Measurements from ENCODE around the gene UNC45A. TPM values are rescaled to one million over a fixed set of nuclear protein-coding genes. Genes with fewer than 3 reads are reported as not detected.
"Not testable (repeated sequence)": the region's sequence is repeated elsewhere in the genome, so short reads cannot be mapped to it uniquely, and the experiment has no call there.

The UNC45A gene
- total RNA-seq, 1 donor from 2014 or later = 95.3 TPM

DNA sequence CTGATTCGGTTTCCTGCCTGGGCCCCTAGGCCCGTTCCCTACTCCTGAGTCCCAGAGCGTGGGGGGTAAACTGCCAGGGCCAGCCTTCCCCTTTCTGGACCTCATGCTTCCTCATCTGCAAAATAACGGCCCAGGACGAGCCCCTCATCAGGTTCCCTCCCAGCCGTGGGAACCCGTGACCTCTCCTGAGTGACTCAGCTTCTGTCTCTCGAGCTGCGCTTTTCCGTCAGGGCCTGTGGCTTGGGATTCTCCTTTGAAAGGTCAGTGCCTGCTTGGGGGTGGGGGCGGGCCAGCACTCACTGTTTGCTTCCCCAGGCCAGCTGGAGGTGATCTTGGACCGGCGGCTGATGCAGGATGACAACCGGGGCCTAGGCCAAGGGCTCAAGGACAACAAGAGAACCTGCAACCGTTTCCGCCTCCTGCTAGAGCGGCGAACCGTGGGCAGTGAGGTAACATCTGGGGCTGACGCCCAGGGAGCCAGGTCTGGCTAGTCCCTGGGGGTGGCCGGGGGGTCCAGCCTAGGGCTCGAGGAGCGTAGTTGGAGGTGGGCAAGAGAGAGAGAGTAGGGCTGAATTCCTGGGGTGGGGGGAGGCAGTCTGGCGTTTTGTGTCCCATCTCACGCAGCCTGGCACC, 19.2 kb upstream of the UNC45A start:
- no peak for DNase-seq (ENCODE audit: extremely low read depth, low read depth, low spot score)

DNA sequence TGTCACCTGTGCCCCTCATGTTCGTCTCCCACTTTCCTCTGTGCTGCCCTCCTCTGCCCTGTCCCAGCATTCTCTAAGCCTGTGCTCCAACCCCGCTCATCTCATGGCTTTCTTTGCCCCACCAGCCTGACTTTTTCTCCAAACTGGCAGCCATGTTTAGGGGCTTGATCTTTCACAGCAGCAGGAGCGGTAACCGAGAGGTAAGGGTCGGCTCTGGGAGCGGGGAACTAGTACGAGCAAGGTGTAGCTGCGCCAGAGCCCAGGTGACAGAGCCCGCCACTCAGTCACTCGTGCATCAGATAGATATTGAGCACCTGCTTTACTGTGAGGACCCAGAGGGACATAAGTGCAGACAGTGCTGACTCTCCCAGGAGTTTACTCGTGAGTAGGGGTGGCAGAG, 18.6 kb upstream of the UNC45A start:
- no peak for DNase-seq (ENCODE audit: extremely low read depth, low read depth, low spot score)

DNA sequence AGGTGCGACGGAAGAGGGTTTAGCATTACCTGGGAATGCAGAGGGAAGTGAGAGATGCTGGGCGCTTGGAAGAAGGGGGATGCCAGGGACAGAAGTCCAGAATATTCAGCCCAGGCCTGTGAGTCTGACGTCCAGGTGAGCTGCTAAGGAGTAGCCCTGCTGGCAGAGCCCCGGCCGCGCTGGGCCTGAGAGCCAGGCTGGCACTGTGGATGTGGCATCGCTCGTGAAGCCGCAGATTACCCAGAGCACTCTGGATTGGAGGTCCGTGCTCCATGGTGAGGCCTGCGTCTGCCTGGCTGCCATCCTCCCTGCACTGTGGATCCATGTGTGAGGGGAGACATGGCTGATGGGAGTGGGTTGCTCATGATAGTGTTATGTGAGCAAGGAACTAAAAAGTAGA, 17.5 kb upstream of the UNC45A start:
- DNase-seq (ENCODE audit: extremely low read depth, low read depth, low spot score) = no peak

- no peak for DNase-seq (ENCODE audit: extremely low read depth, low read depth, low spot score)
Observed at GRCh38 chr15:90918034-90918788, 16.9 kb upstream of the UNC45A start.

- DNase-seq (ENCODE audit: extremely low read depth, low read depth, low spot score) = no peak
Observed at GRCh38 chr15:90918835-90919234, 16.2 kb upstream of the UNC45A start.

GRCh38 chr15:90921887-90922286, 13.2 kb upstream of the UNC45A start:
- DNase-seq (ENCODE audit: extremely low read depth, low read depth, low spot score) = no peak

DNA sequence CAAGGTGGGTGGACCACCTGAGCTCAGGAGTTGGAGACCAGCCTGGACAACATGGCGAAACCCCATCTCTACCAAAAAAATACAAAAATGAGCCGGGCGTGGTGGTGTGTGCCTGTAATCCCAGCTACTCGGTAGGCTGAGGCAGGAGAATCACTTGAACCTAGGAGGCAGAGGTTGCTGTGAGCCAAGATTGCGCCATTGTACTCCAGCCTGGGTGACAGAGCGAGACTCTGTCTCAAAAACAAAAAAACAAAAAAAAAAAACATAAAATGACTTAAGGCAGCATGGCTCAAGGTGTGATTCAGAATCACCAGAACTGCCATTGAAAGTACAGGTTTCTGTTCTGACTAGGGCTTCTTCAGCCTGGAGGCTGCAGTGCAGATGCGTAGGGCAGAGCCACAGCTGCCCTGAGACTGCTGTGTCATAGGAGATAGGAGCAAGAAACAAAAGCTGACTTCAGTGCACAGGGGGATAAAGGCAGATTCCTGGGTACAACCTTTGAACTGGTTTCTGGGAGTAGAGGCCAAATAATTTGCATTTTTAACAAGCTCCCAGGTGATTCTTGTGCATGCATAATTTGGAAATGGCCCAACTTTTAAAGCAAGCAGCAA, 12.3 kb upstream of the UNC45A start:
- not testable (repeated sequence) for DNase-seq (ENCODE audit: extremely low read depth, low read depth, low spot score)

DNA sequence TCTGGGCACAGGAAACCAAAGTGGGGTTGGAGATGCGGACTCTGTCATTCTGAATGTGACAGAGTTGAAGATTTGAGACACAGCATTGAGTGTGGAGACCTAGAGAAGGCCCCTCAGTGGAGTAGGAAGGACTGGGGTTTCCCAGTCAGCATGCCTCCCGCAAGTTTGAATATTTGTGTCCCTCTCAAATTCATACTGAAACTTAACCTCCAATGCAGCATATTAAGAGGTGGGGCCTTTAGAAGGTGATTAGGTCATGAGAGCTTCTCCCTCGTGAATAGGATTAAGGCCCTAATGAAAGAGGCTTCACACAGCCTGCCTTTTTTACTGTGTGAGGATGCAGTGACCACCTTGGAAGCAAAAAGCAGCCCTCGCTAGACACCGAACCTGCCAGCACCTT, 10.7 kb upstream of the UNC45A start:
- no peak for DNase-seq (ENCODE audit: extremely low read depth, low read depth, low spot score)

GRCh38 chr15:90926766-90927165, 8.3 kb upstream of the UNC45A start:
- DNase-seq (ENCODE audit: extremely low read depth, low read depth, low spot score) = not testable (repeated sequence)

DNA sequence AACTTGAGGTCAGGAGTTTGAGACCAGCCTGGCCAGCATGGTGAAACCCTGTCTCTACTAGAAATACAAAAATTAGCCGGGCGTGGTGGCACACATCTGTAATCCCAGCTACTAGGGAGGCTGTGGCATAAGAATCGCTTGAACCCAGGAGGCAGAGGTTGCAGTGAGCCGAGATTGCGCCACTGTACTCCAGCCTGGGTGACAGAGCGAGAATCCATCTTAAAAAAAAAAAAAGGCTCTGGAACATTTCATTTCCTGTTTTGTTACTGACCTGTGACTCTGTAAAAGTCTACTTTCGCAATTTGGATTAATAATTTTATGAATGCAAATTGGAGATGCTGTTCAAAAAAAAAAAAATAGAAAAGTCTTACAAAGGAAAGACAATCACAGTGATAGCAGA, 7.0 kb upstream of the UNC45A start:
- not testable (repeated sequence) for DNase-seq (ENCODE audit: extremely low read depth, low read depth, low spot score)

GRCh38 chr15:90929246-90930019, 5.7 kb upstream of the UNC45A start:
- no peak for DNase-seq (ENCODE audit: extremely low read depth, low read depth, low spot score)

DNA sequence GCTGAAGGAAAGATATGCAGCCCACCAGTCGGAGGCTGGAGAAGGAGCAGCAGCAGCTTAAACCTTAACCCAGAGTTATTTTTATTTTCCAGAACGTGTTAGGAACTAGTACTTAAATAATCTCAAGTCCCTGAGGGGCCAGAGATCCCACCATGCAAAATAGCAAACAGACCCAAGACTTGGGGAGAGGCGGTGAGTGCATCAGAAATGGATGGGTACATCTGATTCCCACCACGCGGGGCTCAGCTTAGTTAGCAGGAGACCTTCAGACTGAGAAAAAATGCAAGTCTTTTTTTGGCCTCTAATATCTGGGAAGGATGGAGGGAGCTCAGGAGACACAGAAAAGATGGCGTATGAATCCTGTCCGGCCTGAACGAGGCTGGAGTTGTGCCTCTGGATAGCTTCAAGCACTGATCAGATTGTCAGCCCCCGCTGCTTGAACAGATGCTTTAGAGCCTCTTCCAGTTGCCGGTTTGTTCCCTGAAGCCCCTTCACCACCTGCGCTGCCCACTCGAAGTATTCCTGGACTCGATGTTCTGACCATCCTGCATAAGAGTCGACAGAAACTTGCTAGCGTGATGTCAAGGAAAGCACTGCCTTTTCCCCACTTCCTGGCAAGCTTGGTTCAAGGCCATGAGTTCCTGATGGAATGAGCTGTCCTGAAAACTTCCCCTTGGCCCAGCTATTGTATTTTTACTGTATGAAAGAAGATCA, 4.1 kb upstream of the UNC45A start:
- no peak for DNase-seq (ENCODE audit: extremely low read depth, low read depth, low spot score)

- DNase-seq (ENCODE audit: extremely low read depth, low read depth, low spot score) = no peak
Observed at GRCh38 chr15:90931575-90931827, 3.6 kb upstream of the UNC45A start.

GRCh38 chr15:90931828-90932659, 3.0 kb upstream of the UNC45A start, which contains the start of gene HDDC3:
TSS of gene HDDC3 (minus strand) at chr15:90932549. CDS start at chr15:90932540, 9 bp downstream.
- DNase-seq (ENCODE audit: extremely low read depth, low read depth, low spot score) = no peak

DNA sequence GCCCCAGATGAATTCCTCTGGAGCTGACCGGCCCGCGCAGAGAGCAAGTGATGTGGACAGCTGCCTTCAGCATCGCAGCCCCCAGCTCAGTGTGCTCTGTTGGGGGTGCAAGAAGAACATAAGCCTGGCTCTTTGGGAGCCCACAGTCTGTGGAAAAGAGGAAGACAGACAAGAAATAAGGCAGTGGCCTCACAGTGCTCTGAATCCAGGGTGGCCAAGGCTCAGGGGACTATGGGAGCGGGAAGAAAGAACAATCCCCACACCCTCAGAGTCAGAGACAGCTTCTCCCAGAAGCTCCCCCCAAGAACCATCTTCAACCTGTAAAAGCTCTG, 2.5 kb upstream of the UNC45A start:
- DNase-seq (ENCODE audit: extremely low read depth, low read depth, low spot score) = no peak

- no peak for DNase-seq (ENCODE audit: extremely low read depth, low read depth, low spot score)
Observed at GRCh38 chr15:90933301-90933700, 1.8 kb upstream of the UNC45A start.

DNA sequence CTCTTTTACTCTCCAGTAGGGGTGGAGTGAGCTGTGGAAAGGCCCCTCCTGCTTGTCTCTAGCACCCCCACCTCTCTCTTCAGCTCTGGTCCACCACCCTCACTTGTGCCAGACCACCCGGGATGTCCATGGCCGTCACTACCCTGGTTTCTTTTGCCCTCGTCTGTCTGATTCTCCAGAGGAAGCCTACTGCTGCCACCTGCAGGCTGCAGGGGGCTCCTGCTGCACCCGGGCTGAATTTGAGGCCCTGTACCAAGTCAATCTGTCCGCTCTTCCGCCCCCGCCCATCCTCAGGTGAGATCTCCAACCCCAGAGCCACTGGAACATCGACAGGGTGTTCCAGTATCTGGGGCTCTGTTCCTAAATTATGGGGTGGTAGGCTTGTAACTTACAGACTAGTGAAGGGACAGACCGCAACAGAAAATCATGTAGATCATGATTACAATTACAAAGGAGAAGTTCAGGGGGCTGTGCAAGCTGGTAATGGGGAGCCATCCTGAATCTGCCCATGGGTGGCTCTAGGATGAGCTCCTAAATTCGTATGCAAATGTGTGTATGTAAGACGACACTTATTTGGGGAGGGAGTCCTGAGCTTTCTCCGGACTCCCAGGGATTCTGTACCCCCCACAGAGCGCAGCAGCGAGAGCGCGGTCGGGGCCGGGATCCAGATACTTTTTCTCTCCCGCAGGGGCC, 683 bp upstream of the UNC45A start:
- no peak for DNase-seq (ENCODE audit: extremely low read depth, low read depth, low spot score)

DNA sequence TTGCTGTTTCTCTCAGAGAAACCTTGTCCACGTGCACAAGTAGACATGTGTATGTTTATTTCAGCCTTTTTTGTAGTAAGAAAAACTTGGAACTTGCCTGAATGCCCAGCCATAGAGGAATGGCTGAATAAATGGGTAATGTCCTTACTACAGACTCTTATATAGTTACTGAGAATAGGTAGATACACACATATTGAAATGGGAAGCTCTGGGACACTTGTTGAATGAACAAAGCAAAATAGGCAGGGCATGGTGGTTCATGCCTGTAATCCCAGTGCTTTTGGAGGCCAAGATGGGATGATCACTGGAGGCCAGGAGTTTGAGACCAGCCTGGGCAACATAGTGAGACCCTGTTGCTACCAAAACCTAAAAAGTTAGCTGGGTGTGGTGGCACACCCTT, 1.7 kb downstream of the UNC45A start:
- no peak for DNase-seq (ENCODE audit: extremely low read depth, low read depth, low spot score)

- DNase-seq (ENCODE audit: extremely low read depth, low read depth, low spot score) = no peak
Observed at GRCh38 chr15:90938261-90938660, 3.2 kb downstream of the UNC45A start.

DNA sequence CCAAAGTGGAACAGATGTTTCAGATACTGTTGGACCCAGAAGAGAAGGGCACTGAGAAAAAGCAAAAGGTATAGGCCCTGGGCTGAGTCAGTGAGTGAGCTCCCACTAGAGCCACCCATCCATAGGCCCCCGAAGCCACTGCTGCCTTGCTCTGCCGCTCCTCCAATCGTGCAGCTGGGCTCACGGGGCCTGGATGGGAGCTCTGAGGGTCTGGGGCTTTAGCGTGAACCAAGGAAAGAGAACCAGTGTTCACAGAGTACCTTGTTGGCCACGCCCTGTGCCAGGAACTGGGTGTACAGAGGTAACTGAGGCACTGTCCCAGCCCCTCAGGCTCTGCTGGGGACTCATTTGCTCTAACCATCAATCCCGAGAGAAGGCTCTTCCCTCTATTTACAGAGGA, 4.7 kb downstream of the UNC45A start:
- no peak for DNase-seq (ENCODE audit: extremely low read depth, low read depth, low spot score)
